ENCODE results near the gene SH3BP5L.

DNA sequence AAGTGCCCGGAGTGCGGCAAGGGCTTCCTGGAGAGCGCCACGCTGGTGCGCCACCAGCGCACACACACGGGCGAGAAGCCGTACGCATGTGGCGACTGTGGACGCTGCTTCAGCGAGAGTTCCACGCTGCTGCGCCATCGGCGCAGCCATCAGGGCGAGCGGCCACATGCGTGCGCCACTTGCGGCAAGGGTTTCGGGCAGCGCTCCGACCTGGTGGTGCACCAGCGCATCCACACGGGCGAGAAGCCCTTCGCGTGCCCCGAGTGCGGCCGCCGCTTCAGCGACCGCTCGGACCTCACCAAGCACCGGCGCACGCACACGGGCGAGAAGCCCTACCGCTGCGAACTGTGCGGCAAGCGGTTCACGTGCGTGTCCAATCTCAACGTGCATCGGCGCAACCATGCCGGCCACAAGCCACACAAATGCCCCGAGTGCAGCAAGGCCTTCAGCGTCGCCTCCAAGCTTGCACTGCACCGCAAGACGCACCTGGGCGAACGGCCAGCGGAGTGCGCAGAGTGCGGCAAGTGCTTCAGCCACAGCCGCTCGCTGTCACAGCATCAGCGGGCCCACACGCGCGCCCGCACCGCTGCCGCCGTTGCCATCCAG, 22.3 kb upstream of the SH3BP5L start:
- no peak for TF ChIP-seq EZH2 (IDR thresholded peaks at IDR 0.05; ENCODE audit: borderline replicate concordance, insufficient read depth, low read depth, low read length, poor library complexity, severe bottlenecking)
- TF ChIP-seq, protein P1, sequence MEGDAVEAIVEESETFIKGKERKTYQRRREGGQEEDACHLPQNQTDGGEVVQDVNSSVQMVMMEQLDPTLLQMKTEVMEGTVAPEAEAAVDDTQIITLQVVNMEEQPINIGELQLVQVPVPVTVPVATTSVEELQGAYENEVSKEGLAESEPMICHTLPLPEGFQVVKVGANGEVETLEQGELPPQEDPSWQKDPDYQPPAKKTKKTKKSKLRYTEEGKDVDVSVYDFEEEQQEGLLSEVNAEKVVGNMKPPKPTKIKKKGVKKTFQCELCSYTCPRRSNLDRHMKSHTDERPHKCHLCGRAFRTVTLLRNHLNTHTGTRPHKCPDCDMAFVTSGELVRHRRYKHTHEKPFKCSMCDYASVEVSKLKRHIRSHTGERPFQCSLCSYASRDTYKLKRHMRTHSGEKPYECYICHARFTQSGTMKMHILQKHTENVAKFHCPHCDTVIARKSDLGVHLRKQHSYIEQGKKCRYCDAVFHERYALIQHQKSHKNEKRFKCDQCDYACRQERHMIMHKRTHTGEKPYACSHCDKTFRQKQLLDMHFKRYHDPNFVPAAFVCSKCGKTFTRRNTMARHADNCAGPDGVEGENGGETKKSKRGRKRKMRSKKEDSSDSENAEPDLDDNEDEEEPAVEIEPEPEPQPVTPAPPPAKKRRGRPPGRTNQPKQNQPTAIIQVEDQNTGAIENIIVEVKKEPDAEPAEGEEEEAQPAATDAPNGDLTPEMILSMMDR (IDR thresholded peaks at IDR 0.05): no peak

All from B cell (primary cell).